ENCODE measurements around the gene GALNT2. TPM values are rescaled to one million over a fixed set of nuclear protein-coding genes. Genes with fewer than 3 reads are reported as not detected.

GALNT2 gene
- total RNA-seq, 1 donor from 2014 or later: 60.7 TPM

DNA sequence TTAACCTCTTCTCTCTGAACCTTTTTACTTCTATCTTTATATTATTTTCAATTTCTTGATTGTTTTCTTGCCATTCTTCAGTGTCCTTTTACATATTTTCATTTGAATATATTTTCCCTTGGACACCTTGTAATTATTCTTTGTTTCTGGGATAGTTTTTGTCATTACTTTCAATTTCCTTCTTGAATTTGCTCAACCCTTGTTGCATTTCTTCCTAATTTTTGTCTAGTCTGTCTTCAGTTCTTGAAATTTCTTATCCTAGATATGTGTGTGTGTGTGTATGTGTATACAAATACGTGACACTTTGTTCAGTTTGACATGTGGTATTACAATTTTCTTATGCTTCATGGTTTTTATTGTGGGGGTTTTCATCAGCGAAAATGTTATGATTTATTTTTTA lies 1.9 kb upstream of the GALNT2 start:
- Histone ChIP-seq H3K27me3 (ENCODE audit: control insufficient read depth, insufficient read depth, low read length) (no peaks in the 10 kb centered on the region), H3K4me3 (ENCODE audit: low read depth, low read length) (no peak overlapping the region), H3K36me3 (ENCODE audit: control insufficient read depth, insufficient read depth, low read length) (no peaks in the 10 kb centered on the region)
- no peak for DNase-seq (ENCODE audit: low read depth)
- TF ChIP-seq, protein P1, sequence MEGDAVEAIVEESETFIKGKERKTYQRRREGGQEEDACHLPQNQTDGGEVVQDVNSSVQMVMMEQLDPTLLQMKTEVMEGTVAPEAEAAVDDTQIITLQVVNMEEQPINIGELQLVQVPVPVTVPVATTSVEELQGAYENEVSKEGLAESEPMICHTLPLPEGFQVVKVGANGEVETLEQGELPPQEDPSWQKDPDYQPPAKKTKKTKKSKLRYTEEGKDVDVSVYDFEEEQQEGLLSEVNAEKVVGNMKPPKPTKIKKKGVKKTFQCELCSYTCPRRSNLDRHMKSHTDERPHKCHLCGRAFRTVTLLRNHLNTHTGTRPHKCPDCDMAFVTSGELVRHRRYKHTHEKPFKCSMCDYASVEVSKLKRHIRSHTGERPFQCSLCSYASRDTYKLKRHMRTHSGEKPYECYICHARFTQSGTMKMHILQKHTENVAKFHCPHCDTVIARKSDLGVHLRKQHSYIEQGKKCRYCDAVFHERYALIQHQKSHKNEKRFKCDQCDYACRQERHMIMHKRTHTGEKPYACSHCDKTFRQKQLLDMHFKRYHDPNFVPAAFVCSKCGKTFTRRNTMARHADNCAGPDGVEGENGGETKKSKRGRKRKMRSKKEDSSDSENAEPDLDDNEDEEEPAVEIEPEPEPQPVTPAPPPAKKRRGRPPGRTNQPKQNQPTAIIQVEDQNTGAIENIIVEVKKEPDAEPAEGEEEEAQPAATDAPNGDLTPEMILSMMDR (IDR thresholded peaks at IDR 0.05; ENCODE audit: insufficient read depth, low read length, poor library complexity, severe bottlenecking): no peak

DNA sequence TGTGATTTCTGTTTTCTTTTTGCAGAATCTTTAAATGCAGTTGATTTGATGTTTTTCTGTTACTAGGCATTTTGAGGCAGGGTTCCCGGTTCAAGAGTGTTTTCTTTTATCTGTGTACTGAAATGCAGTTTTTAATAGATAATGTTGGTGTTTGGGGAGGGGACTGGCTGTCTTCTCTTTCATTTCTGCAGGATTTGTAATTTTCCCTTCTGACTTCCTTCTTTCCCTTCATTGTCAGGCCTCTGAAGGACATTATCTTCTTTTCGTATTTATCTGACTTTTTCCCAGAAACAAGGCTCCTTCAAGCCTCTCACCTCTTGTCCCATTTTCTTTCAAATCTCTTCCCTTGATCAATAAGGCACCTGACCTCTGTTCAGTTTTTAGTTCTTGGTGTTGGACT lies 1.5 kb upstream of the GALNT2 start:
- DNase-seq (ENCODE audit: low read depth): no peak
- no peaks in the 10 kb centered on the region for H3K36me3 ChIP-seq (ENCODE audit: control insufficient read depth, insufficient read depth, low read length)
- H3K4me3 ChIP-seq (ENCODE audit: low read depth, low read length): no peak overlapping the region
- no peaks in the 10 kb centered on the region for H3K27me3 ChIP-seq (ENCODE audit: control insufficient read depth, insufficient read depth, low read length)
- TF ChIP-seq, protein P1 (IDR thresholded peaks at IDR 0.05; ENCODE audit: insufficient read depth, low read length, poor library complexity, severe bottlenecking): no peak

DNA sequence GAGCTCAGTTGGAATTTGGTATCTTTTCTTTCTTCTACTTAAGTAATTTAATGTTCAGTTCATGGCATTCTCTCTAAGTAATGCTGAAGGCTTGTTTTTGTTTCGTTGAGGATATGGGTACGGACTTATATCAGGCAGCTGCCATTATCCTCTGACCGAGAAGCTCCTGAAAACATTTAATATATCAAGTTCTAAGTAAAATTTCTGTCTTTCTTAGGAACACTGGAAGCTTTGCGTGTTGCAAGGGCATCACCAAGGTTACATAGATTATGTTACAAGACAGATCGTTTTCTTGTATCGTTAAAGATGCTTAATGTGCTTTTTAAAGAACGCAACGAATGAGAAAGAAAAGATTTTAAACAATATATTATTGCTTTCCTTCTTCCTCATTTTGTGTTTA lies 1.0 kb upstream of the GALNT2 start:
- Histone ChIP-seq H3K36me3 (ENCODE audit: control insufficient read depth, insufficient read depth, low read length) (no peaks in the 10 kb centered on the region), H3K27me3 (ENCODE audit: control insufficient read depth, insufficient read depth, low read length) (no peaks in the 10 kb centered on the region), H3K4me3 (ENCODE audit: low read depth, low read length) (no peak overlapping the region)
- no peak for DNase-seq (ENCODE audit: low read depth)
- TF ChIP-seq, protein P1 (IDR thresholded peaks at IDR 0.05; ENCODE audit: insufficient read depth, low read length, poor library complexity, severe bottlenecking): no peak

DNA sequence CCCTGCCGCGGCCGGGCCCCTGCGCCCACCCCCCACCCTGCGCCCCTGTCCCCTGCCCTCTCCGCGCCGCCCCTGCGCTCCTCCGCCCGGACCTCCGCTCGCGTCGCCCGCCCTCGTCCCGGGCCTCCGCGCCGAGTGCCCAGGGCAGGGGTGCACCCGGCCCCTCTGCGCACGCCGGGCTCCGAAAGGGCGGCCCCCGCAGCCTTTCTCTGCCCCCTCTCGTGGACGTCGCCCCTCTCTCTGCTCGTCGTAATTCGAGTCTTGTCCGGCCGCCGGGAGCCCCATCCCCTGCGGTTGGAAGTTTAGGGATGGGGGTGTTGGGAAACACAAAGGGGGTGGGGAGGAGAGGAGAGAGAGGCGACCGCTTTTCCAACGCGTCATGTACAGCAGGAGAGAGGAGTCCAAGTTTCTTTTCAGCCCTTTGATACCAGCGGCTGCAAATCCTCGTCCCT lies 407 bp downstream of the GALNT2 start:
- Histone ChIP-seq H3K4me3 (ENCODE audit: low read depth, low read length) (peak overlapping the region; percentile 85), H3K27me3 (ENCODE audit: control insufficient read depth, insufficient read depth, low read length) (no peaks in the 10 kb centered on the region), H3K36me3 (ENCODE audit: control insufficient read depth, insufficient read depth, low read length) (no peaks in the 10 kb centered on the region)
- TF ChIP-seq, protein P1 (IDR thresholded peaks at IDR 0.05; ENCODE audit: insufficient read depth, low read length, poor library complexity, severe bottlenecking): no peak
- DNase-seq (ENCODE audit: low read depth): no peak

DNA sequence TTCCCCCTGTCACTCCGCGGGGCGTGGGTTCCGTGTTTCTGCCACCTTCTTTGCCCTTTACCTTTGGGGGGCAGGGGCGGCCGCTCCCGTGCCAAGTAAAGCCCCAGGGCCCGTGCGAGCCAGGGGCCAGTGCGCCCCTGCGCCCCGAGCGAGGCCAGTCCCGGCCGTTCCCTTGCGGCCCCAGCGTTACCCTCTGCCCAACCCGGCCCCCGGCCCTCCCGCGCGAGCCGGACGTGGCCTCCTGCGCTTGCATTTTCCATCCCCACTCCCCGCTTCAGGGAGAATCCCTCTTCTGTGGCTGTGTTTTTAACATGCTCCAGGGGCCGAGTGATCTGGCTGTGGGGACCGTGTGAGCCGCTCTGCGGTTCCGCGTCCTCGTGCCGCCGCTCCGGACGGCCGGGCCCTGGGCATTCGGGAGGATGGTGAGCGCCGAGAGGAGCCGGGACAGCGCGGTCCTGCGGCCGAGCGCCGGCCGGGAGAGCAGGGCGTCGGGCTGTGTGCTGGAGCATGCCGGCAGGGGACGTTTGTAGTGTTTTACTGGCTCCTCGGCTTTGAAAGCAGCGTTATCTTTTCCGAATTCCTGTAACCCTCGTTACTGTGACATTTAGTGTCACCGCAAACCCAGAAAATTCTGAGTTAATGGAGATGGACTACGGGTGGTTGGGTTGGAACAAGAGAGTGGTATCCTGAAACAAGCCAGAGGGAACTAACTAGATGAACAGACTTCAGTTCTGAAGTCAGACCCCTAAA lies 1.0 kb downstream of the GALNT2 start:
- Histone ChIP-seq H3K36me3 (ENCODE audit: control insufficient read depth, insufficient read depth, low read length) (no peaks in the 10 kb centered on the region), H3K27me3 (ENCODE audit: control insufficient read depth, insufficient read depth, low read length) (no peaks in the 10 kb centered on the region), H3K4me3 (ENCODE audit: low read depth, low read length) (peak overlapping the region; percentile 85)
- TF ChIP-seq, protein P1 (IDR thresholded peaks at IDR 0.05; ENCODE audit: insufficient read depth, low read length, poor library complexity, severe bottlenecking): peak; percentile 4
- DNase-seq (ENCODE audit: low read depth): no peak

DNA sequence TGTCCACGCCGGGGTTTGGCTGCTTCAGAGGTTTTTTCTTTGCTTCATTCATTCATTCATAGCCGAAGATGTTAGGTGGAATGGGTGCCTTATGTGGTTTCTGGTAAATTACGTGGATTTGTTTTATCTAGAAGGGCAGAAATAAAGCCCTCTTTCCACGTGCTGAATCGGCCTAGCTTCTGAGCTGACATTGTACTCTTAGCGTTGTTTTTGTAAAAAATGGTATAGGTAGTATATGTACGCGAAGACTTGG lies 1.5 kb downstream of the GALNT2 start:
- no peaks in the 10 kb centered on the region for H3K27me3 ChIP-seq (ENCODE audit: control insufficient read depth, insufficient read depth, low read length)
- peak overlapping the region; percentile 85 for H3K4me3 ChIP-seq (ENCODE audit: low read depth, low read length)
- TF ChIP-seq, protein P1 (IDR thresholded peaks at IDR 0.05; ENCODE audit: insufficient read depth, low read length, poor library complexity, severe bottlenecking): no peak
- H3K36me3 ChIP-seq (ENCODE audit: control insufficient read depth, insufficient read depth, low read length): no peaks in the 10 kb centered on the region
- no peak for DNase-seq (ENCODE audit: low read depth)

Data from kidney epithelial cell (primary cell).